Activated naive CD8-positive, alpha-beta T cell treated with anti-CD3 and anti-CD28 coated beads, Interleukin-2, amount 10 ng/mL, durations not matched to agents 7 days and 5 days (primary cell): ENCODE results near the gene ATP13A1. TPM values are rescaled to one million over a fixed set of nuclear protein-coding genes. Genes with fewer than 3 reads are reported as not detected.

ENCODE experiments used
- ATAC-seq: fragments of 150-1000 bp; cut with Tn5 transposase; one replicate; pipeline ENCODE4 v1.10.0; 2021; ENCODE audit warnings: low read depth, moderate library complexity
- POLR2A ChIA-PET: fragments of 350-600 bp; sonication (Branson Sonifier 250); formaldehyde crosslinking; loops from one replicate; lab custom pipeline; 2021; ENCODE audit warnings: antibody characterized with exemption; lab: Charles Lee
- DNase-seq: peaks from one replicate; pipeline ENCODE4 v3.0.0; 2021
- H3K27ac Mint-ChIP-seq: one replicate; pipeline ENCODE4 v1.8.0; 2022; ENCODE audit warnings: mild to moderate bottlenecking, mixed read lengths
- H3K27me3 Mint-ChIP-seq: one replicate; pipeline ENCODE4 v1.8.0; 2022; ENCODE audit warnings: mild to moderate bottlenecking, moderate library complexity, mixed read lengths
- H3K36me3 Mint-ChIP-seq: one replicate; pipeline ENCODE4 v1.8.0; 2021; ENCODE audit warnings: mild to moderate bottlenecking, mixed read lengths
- H3K4me1 Mint-ChIP-seq: one replicate; pipeline ENCODE4 v1.8.0; 2021; ENCODE audit warnings: mixed read lengths
- H3K4me3 Mint-ChIP-seq: one replicate; pipeline ENCODE4 v1.8.0; 2022; ENCODE audit warnings: mild to moderate bottlenecking, moderate library complexity, mixed read lengths
- H3K9me3 Mint-ChIP-seq: one replicate; pipeline ENCODE4 v1.8.0; 2021; ENCODE audit warnings: mixed read lengths
- total RNA-seq, 2 experiments: library from RNA; stranded (reverse); gene quantifications; one replicate each; pipeline ENCODE4 v1.2.3, GENCODE V29; 2021

ATP13A1 gene
- total RNA-seq, 2 experiments from 2014 or later, result 108 to 115 TPM

DNA sequence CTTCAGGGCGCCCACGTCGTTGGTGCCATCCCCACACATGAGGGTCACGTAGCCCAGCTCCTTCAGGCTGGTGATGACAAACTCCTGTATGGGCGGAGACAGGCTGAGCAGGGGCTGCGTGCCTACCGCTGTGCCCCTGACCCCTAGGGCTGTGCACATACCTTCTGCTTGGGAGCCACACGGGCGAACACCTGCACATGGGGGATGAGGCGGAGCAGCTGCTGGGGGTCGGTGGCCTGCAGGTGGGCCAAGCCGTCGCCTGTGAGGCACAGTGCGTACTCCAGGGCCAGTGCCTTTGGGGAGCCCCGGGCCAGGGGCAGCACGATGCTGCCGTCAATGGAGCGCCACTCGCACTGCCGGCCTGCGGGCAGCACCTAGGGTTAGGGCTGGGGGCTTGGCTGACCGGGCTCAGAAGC, 13.9 kb downstream of the ATP13A1 start:
- DNase-seq (no peak), ATAC-seq (no peak)
- POLR2A ChIA-PET, result interaction anchor here (1.3 to 3.3 kb wide), 2 partner anchors 12 to 118 kb away, joined by 3 to 10 read pairs; no protein-coding TSS in a partner anchor
- no peaks in the 10 kb centered on the region for H3K4me1 Mint-ChIP-seq
- H3K9me3 Mint-ChIP-seq, result no peaks in the 10 kb centered on the region
- no peak overlapping the region for H3K4me3 Mint-ChIP-seq
- H3K36me3 Mint-ChIP-seq, result peaks cover 16% of the 10 kb centered on the region
- no peaks in the 10 kb centered on the region for H3K27me3 Mint-ChIP-seq
- H3K27ac Mint-ChIP-seq, result no peak overlapping the region

DNA sequence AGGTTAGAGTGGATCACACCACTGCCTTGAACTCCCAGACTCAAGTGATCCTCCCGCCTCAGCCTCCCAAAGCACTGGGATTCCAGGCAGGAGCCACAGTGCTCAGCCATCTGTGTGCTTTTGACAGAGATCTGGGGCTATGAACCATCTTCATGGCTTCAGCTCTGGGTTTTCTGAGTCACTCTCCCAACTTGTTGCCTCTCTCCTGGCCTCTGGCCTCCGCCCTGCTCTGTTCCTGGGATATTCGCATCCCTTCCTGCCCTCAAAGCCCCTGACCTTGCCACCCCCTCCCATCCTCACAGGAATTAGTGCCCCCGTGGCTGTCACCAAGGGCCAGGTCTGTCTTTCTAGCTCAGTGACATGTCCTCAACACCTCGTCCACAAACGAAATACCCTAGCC, 14.3 kb downstream of the ATP13A1 start:
- POLR2A ChIA-PET, result interaction anchor here (3.3 kb wide), 1 partner anchor 13 kb away, joined by 10 read pairs; no protein-coding TSS in a partner anchor
- Mint-ChIP-seq H3K9me3 (no peaks in the 10 kb centered on the region), H3K4me3 (no peak overlapping the region), H3K36me3 (peaks cover 16% of the 10 kb centered on the region), H3K27ac (peak overlapping the region; percentile 1), H3K27me3 (no peaks in the 10 kb centered on the region), H3K4me1 (no peaks in the 10 kb centered on the region)
- no peak for DNase-seq
- no peak for ATAC-seq

DNA sequence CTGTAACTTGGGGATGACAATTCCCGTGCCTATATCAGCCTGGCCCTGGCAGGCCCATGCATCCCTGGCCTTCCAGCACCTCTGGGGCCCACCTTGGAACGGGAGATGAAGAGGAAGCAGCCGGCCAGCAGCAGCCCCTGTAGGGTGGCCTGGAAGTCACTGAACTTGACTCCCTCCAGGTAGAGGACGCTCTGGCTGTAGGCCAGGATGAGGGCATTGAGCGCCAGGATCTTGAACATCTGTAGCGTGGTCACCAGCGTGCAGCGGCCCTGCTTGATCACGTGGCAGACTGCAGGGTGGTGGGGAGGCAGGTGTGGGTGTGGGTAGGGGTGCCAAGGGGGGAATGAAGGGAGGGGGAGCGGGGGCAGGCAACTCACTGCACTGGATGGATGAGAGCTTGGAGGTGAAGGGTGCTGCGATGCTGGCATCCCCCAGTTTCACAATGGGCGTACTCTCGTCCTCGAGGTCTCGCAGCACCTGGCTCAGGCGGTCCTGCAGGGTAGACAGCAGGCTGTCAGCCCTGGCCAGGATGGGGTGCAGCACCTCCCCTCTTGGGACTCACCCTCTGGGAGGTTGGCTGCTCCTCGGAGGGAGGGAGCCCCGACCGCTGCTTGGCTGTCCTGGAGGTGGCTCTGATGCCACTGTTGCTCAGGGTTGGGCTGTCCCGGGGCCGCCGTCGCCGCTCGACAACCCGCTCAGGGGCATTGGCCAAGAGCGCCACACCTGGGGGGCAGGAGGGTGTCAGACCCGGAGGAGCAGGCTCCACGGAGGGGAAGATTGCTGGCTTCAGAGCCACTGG, 16.2 kb downstream of the ATP13A1 start:
- H3K36me3 Mint-ChIP-seq, result peaks cover 7% of the 10 kb centered on the region

DNA sequence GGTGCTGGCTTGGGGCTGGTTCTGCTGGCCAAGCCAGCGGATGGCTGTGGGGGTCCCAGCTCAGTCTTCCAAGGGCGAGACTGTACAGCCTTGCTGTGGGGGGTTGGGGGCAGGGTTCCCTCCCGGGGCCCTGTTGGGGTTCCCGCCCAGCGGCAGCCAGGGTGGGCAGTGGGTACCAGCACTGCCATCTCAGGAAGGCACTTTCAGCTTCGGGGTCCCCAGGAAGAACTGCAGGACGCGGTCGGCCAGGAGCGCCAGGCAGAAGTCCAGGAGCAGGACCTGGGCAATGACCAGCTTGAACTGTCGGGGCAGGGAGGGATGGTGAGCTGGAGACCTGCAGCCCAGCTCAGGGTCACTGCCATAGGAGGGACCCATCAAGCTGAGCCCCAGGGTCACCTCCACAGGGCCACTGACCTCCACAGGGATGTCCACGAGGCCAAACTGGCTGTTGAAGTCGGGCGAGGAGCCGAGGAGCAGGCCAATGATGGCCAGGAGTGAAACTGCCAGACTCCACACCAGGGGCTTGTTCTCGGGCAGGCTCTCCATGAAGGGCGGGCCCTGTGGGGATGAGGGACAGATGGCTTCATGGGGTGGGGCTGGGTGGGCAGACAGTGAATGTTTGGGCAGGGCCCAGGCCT, 18.1 kb downstream of the ATP13A1 start:
- ATAC-seq (no peak), DNase-seq (no peak)
- POLR2A ChIA-PET, result interaction anchor here (0.6 to 1.2 kb wide), 3 partner anchors 10 to 21 kb away, joined by 3 to 7 read pairs (median 3); no protein-coding TSS in a partner anchor
- Mint-ChIP-seq H3K27ac (peak overlapping the region; percentile 52), H3K9me3 (no peaks in the 10 kb centered on the region), H3K4me1 (peaks cover 11% of the 10 kb centered on the region), H3K27me3 (no peaks in the 10 kb centered on the region), H3K4me3 (no peak overlapping the region), H3K36me3 (peaks cover 7% of the 10 kb centered on the region)

More for the DNA sequence above, 16.2 kb downstream of the ATP13A1 start:
- Mint-ChIP-seq H3K9me3 (no peaks in the 10 kb centered on the region), H3K4me3 (no peak overlapping the region), H3K27ac (no peak overlapping the region), H3K4me1 (peaks cover 6% of the 10 kb centered on the region), H3K27me3 (no peaks in the 10 kb centered on the region)
- ATAC-seq (no peak), DNase-seq (no peak)
- POLR2A ChIA-PET, result no interaction called here

DNA sequence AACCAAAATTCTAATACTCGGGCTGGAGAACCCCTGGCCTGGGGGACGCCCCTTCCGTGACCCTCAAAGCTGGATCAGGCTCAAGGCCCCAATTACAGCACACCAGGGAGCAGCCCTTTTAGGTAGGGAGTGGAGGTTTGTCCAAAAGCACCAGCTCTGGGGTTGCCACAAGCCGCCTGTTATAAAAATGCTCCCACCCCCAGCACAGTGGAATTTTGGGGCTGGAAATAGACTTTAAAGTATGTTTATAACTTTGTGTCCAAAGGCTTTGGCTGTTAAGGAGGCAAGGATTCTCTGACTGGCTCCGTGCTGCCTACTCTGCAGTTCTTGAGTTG, 19.5 kb downstream of the ATP13A1 start:
- Mint-ChIP-seq H3K27me3 (no peaks in the 10 kb centered on the region), H3K27ac (peak overlapping the region; percentile 99), H3K36me3 (peaks cover 10% of the 10 kb centered on the region), H3K9me3 (no peaks in the 10 kb centered on the region), H3K4me1 (peaks cover 14% of the 10 kb centered on the region), H3K4me3 (peak overlapping the region; percentile 93)
- POLR2A ChIA-PET, result interaction anchor here (0.7 to 1.5 kb wide), 11 partner anchors 9 to 112 kb away, joined by 3 to 7 read pairs (median 3); partner anchors contain the start of gene ATP13A1
- DNase-seq (no peak), ATAC-seq (no peak)

DNA sequence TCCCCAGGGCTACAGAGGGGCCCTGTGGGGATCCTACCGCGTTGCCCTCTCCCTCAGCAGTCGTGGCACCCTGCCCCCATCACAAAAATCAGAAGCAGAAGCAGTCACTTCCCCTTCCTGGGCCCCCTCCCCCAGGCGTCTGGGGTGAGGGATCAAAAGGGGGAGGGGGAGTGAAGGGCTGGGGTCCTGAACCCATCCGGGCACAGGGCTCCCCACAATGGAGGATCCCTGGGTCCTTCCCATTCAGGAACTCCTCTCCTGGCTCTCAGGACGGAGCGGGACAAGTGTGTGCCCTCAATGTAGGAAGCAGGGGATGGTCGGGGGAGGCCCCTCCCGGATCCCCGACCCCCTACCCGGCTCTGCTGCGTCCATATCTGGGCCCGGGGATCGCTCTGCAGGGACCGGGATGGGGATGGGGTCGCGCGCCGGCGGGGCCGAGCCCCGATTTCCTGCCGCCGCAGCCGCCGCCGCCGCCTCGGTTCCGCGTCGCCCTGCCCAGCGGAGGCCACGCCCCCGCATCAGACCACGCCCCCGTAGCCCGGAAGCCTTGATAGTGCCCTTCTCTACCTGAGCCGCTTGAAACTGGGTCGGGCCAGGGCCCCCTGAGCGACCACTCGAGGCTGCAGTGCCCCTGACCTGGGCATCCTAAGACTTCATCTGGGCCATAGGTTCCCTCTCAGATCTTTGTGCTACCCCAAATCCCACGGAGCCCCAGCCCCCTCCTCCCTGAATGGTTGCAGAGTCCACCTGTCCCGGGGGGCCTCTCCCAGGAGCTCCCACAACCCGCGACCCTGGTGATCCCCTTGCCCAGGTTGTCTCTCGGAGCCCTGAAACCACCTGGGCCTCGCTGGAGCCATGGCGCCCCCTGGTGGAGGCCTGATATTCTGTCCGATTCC, 20.1 kb downstream of the ATP13A1 start, which contains the start of gene GMIP:
Gene GMIP, minus strand, starts transcription at position 500 of the 896 bp plus-strand sequence. Its CDS starts 128 bp downstream, at position 372.
- DNase-seq (peak; percentile 96), ATAC-seq (peak; percentile 84)
- Mint-ChIP-seq H3K4me1 (peaks cover 14% of the 10 kb centered on the region), H3K36me3 (peaks cover 11% of the 10 kb centered on the region), H3K27me3 (no peaks in the 10 kb centered on the region), H3K27ac (peak within 1 kb of the TSS; percentile 99), H3K4me3 (peak within 1 kb of the TSS; percentile 93), H3K9me3 (no peaks in the 10 kb centered on the region)
- POLR2A ChIA-PET, result interaction anchor here (0.7 to 1.5 kb wide), 12 partner anchors 9 to 112 kb away, joined by 3 to 7 read pairs (median 4); partner anchors contain the start of gene ATP13A1

DNA sequence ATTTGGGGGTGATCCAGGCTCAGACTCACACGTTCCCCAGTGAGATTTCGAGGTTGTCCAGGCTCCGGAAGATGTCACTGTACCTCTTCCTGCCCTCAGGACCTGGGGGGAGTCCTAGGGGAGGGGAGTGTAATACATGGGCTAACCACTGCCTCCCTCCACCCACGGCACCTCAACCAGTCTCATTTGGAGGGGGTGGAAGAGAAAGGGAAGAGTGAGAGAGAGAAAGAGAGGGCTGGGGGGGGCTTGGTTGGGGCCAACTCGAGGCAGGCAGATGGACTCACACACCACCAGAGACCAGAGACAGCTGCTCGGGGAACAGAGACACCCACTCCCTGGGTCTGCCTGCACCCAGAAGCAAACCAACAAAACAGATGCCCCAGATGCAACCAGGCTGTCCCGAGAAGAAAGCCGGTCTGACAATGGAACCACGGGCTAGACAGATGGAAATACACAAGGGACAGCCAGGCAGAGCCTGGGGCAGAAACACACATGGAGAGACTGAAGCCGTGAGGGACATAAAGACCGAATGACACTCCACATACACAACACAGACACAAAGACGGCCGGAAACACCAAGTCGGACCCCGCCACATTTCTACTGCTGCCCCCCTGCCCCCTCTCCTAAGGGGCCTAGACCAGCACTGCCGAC, 20.8 kb downstream of the ATP13A1 start:
- Mint-ChIP-seq H3K27ac (peak overlapping the region; percentile 99), H3K9me3 (no peaks in the 10 kb centered on the region), H3K4me1 (peaks cover 14% of the 10 kb centered on the region), H3K36me3 (peaks cover 13% of the 10 kb centered on the region), H3K4me3 (peak overlapping the region; percentile 93), H3K27me3 (no peaks in the 10 kb centered on the region)
- peak; percentile 57 for DNase-seq
- peak; percentile 48 for ATAC-seq
- POLR2A ChIA-PET, result interaction anchor here (1.0 kb wide), 1 partner anchor 15 kb away, joined by 4 read pairs; no protein-coding TSS in a partner anchor

DNA sequence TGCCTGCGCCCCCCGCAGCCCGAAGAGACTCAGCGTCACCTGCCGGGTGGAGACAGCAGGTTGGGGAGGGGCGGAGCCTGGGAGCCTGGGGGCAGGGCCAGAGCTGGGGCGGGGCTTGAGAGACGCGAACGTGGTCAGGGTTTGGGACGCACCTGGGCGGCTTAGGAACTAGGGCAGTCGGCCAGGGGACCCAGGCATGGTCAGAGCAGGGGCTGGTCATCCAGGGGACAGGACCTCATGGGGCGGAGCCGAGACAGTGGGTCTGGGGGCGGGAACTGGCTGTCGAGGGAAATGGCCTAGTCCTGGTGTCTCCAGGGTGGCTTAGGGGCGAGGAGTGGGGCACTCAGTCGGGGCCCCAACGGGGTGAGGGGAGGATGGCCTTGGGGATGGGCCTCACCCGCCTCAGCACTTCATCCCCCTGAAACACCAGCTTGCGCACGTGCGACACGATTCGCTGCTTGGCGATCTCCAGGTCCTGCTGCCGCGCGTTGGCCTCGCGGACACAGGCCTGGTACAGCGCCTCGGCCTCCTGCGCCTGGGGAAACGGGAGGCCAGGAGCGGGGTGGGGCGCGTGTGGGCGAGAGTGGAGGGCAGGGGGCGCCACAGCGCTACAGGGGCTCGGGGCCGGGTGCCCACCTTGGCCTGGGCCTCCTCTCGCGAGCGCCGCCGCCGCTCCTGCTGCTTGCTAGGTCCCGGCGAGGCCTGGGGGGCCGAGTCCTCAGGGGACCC, 25.8 kb downstream of the ATP13A1 start:
- no peak overlapping the region for H3K4me3 Mint-ChIP-seq
- H3K27ac Mint-ChIP-seq, result no peak overlapping the region
- peaks cover 41% of the 10 kb centered on the region for H3K36me3 Mint-ChIP-seq
- POLR2A ChIA-PET, result no interaction called here
- DNase-seq (no peak), ATAC-seq (no peak)
- H3K4me1 Mint-ChIP-seq, result peaks cover 20% of the 10 kb centered on the region
- H3K27me3 Mint-ChIP-seq, result no peaks in the 10 kb centered on the region
- H3K9me3 Mint-ChIP-seq, result no peaks in the 10 kb centered on the region

DNA sequence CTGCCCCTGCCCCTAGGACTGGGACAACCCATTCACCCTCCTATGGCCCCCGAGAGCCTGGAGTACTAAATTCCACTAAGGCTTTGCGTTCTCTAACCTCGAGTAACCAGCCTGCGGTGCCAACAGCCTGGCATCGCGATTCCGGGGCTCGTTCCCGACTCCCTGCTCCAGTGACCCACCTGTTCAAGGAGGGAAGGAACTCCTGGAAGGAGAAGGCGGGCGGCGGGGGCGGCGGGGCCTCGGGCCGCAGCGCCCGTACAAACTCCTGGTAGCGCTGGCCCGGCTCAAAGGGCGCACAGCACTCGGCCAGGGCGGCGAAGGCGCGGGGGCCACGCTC, 26.3 kb downstream of the ATP13A1 start:
- POLR2A ChIA-PET, result no interaction called here
- Mint-ChIP-seq H3K4me3 (no peak overlapping the region), H3K27me3 (no peaks in the 10 kb centered on the region), H3K27ac (no peak overlapping the region), H3K9me3 (no peaks in the 10 kb centered on the region), H3K4me1 (peaks cover 17% of the 10 kb centered on the region), H3K36me3 (peaks cover 43% of the 10 kb centered on the region)
- DNase-seq (no peak), ATAC-seq (no peak)

DNA sequence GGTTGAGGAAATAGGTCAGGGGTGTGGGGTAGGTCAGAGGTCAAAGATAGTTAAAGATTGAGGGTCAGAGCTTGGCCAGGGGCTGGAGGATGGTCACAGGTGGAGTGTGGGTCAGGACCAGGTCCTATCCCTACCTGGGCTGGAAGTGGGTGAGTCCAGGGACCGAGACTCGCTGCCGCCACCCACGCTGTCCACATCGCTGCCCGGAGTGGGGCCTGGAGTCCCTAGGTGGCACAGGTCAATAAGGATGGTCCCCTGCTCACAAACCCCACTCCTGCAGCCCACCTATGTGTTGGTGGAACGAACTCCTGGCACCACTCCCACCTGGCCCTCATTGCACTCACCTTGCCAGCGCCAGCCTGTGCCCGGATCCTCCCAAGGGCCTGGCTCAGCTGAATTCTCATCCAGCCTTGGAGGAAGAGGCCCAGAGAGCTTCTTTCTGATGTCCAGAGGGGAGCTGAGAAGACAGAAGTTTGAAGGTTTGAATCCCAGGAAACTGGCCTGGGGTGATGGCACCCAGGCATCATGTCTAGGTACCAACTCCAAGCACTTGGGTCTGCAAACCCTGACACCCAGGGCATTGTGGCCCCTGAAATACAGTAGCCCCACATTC, 26.8 kb downstream of the ATP13A1 start:
- H3K4me1 Mint-ChIP-seq, result peaks cover 13% of the 10 kb centered on the region
- H3K4me3 Mint-ChIP-seq, result no peak overlapping the region
- H3K36me3 Mint-ChIP-seq, result peaks cover 43% of the 10 kb centered on the region
- H3K27me3 Mint-ChIP-seq, result no peaks in the 10 kb centered on the region
- POLR2A ChIA-PET, result no interaction called here
- ATAC-seq (no peak), DNase-seq (no peak)
- no peaks in the 10 kb centered on the region for H3K9me3 Mint-ChIP-seq
- H3K27ac Mint-ChIP-seq, result no peak overlapping the region

DNA sequence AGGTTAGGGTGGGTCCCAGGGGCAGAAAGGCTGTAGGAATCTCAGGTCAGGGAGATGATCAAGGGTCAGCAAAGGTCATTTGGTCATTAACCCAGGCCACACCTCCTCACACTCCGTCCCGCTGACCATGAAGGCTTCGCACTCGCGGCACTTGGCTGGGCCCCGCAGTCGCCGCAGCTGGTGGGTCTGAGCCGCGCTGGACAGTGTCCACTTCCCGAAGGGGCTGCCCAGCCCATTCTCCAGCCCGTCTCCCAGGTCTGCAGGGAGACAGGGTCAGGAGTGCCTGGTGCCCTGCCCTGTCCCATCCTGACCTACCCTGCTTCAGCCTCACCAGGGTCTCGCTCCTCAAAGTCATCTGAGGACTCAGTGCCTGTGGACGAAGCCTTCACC, 28.2 kb downstream of the ATP13A1 start:
- POLR2A ChIA-PET, result interaction anchor here (0.6 kb wide), 2 partner anchors 14 to 104 kb away, joined by 4 to 6 read pairs; no protein-coding TSS in a partner anchor
- no peaks in the 10 kb centered on the region for H3K9me3 Mint-ChIP-seq
- peaks cover 13% of the 10 kb centered on the region for H3K4me1 Mint-ChIP-seq
- H3K27ac Mint-ChIP-seq, result peak overlapping the region; percentile 42
- DNase-seq (no peak), ATAC-seq (no peak)
- no peaks in the 10 kb centered on the region for H3K27me3 Mint-ChIP-seq
- no peak overlapping the region for H3K4me3 Mint-ChIP-seq
- H3K36me3 Mint-ChIP-seq, result peaks cover 43% of the 10 kb centered on the region
